ENCODE results near the gene CSMD2. TPM values are rescaled to one million over a fixed set of nuclear protein-coding genes. Genes with fewer than 3 reads are reported as not detected.

The CSMD2 gene
- total RNA-seq, 1 donor from 2014 or later, result 0.75 TPM

GRCh38 chr1:33548721-33549120 lies 616.3 kb downstream of the CSMD2 start:
- no peaks in the 10 kb centered on the region for H3K27me3 ChIP-seq (ENCODE audit: control insufficient read depth, insufficient read depth, low read length)
- TF ChIP-seq CTCF (IDR thresholded peaks at IDR 0.05; ENCODE audit: insufficient read depth, low read length, poor library complexity, severe bottlenecking), result no peak
- DNase-seq (ENCODE audit: low read depth), result no peak
- no peaks in the 10 kb centered on the region for H3K36me3 ChIP-seq (ENCODE audit: control insufficient read depth, insufficient read depth, low read length)
- no peak overlapping the region for H3K4me3 ChIP-seq (ENCODE audit: low read depth, low read length)

GRCh38 chr1:33548319-33548718 lies 616.7 kb downstream of the CSMD2 start:
- Histone ChIP-seq H3K27me3 (ENCODE audit: control insufficient read depth, insufficient read depth, low read length) (no peaks in the 10 kb centered on the region), H3K4me3 (ENCODE audit: low read depth, low read length) (no peak overlapping the region), H3K36me3 (ENCODE audit: control insufficient read depth, insufficient read depth, low read length) (no peaks in the 10 kb centered on the region)
- no peak for DNase-seq (ENCODE audit: low read depth)
- no peak for TF ChIP-seq CTCF (IDR thresholded peaks at IDR 0.05; ENCODE audit: insufficient read depth, low read length, poor library complexity, severe bottlenecking)

GRCh38 chr1:33547576-33547975 lies 617.5 kb downstream of the CSMD2 start:
- Histone ChIP-seq H3K27me3 (ENCODE audit: control insufficient read depth, insufficient read depth, low read length) (no peaks in the 10 kb centered on the region), H3K36me3 (ENCODE audit: control insufficient read depth, insufficient read depth, low read length) (no peaks in the 10 kb centered on the region), H3K4me3 (ENCODE audit: low read depth, low read length) (no peak overlapping the region)
- DNase-seq (ENCODE audit: low read depth), result no peak
- no peak for TF ChIP-seq CTCF (IDR thresholded peaks at IDR 0.05; ENCODE audit: insufficient read depth, low read length, poor library complexity, severe bottlenecking)

- H3K27me3 ChIP-seq (ENCODE audit: control insufficient read depth, insufficient read depth, low read length), result no peaks in the 10 kb centered on the region
- no peaks in the 10 kb centered on the region for H3K36me3 ChIP-seq (ENCODE audit: control insufficient read depth, insufficient read depth, low read length)
- TF ChIP-seq CTCF (IDR thresholded peaks at IDR 0.05; ENCODE audit: insufficient read depth, low read length, poor library complexity, severe bottlenecking), result no peak
- DNase-seq (ENCODE audit: low read depth), result no peak
- no peak overlapping the region for H3K4me3 ChIP-seq (ENCODE audit: low read depth, low read length)
Observed at GRCh38 chr1:33541966-33542365, 623.1 kb downstream of the CSMD2 start.

- no peaks in the 10 kb centered on the region for H3K36me3 ChIP-seq (ENCODE audit: control insufficient read depth, insufficient read depth, low read length)
- no peak for DNase-seq (ENCODE audit: low read depth)
- H3K27me3 ChIP-seq (ENCODE audit: control insufficient read depth, insufficient read depth, low read length), result no peaks in the 10 kb centered on the region
- H3K4me3 ChIP-seq (ENCODE audit: low read depth, low read length), result no peak overlapping the region
- TF ChIP-seq CTCF (IDR thresholded peaks at IDR 0.05; ENCODE audit: insufficient read depth, low read length, poor library complexity, severe bottlenecking), result no peak
Observed at GRCh38 chr1:33537885-33538284, 627.1 kb downstream of the CSMD2 start.

- TF ChIP-seq CTCF (IDR thresholded peaks at IDR 0.05; ENCODE audit: insufficient read depth, low read length, poor library complexity, severe bottlenecking), result no peak
- Histone ChIP-seq H3K36me3 (ENCODE audit: control insufficient read depth, insufficient read depth, low read length) (no peaks in the 10 kb centered on the region), H3K4me3 (ENCODE audit: low read depth, low read length) (no peak overlapping the region), H3K27me3 (ENCODE audit: control insufficient read depth, insufficient read depth, low read length) (no peaks in the 10 kb centered on the region)
- DNase-seq (ENCODE audit: low read depth), result no peak
Observed at GRCh38 chr1:33535334-33535733, 629.7 kb downstream of the CSMD2 start.
